ENCODE measurements around the gene MRNIP. TPM values are rescaled to one million over a fixed set of nuclear protein-coding genes. Genes with fewer than 3 reads are reported as not detected.

MRNIP gene
- total RNA-seq, 2 experiments from 2014 or later: 11.7 to 16.8 TPM

DNA sequence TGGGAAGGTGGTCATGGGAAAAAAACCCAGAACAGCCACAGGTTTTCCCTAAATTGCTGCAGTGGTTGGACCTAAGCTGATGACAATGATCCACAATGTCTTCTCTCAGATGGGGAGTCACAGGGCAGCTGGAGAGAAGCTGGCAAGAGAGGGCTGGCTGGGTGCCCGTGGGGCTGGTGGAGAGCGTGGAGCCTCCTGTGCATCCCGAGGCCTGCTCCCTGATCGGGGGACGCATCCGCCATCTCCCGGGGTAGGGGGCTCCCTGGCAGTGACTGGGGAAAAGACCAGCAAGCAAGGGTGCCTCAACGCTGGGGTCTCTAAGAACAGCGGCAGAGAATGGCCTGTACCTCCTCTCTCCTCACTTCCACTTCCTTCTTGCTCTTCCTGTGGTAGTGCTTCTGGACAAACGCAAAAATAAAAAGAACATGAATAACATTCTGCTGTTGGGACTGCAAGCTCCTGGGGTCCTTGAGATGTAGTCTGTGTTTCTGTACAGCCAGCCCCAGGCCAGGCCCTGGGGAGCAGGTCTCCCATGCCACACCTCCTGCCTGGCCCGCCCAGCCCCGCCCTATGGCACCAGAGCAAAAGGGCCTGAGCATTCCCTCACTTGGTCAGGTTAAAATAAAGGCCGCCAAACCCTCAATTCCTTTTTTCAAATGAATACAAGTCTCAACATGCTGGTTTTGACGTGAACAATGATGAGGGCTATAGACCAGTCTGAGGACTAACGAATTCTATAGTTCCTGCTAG, 7.0 kb upstream of the MRNIP start:
- no peak for DNase-seq
- no peak overlapping the region for H3K4me3 Mint-ChIP-seq
- H3K27me3 Mint-ChIP-seq: no peaks in the 10 kb centered on the region
- ChIA-PET CTCF (interaction anchor here (0.6 kb wide), 1 partner anchor 16 kb away, joined by 4 read pairs; no protein-coding TSS in a partner anchor), POLR2A (no interaction called here)
- H3K4me1 Mint-ChIP-seq: no peaks in the 10 kb centered on the region
- no peak overlapping the region for H3K27ac Mint-ChIP-seq
- H3K36me3 Mint-ChIP-seq (ENCODE audit: low read depth): peaks cover 18% of the 10 kb centered on the region
- no peaks in the 10 kb centered on the region for H3K9me3 Mint-ChIP-seq

DNA sequence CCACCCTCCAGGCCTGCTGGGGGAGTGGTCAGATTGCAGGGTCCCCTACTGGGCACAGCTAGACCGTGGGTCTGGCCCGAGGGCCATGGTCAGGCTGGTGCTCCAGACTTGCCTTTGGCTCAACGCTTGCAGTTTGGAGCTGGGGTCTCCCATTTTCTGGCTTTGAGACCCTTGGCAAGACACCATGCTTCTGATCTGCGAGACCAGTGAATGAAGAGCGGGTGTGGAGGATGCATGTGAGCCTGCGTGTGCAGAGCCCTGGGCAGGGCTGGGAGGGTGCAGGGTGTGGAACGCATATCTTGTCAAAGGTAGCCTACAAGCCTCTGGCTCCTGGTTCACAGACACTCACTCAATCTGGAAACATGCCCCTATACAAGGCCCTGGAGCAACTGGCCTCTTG, 6.1 kb upstream of the MRNIP start:
- ChIA-PET CTCF (no interaction called here), POLR2A (no interaction called here)

DNA sequence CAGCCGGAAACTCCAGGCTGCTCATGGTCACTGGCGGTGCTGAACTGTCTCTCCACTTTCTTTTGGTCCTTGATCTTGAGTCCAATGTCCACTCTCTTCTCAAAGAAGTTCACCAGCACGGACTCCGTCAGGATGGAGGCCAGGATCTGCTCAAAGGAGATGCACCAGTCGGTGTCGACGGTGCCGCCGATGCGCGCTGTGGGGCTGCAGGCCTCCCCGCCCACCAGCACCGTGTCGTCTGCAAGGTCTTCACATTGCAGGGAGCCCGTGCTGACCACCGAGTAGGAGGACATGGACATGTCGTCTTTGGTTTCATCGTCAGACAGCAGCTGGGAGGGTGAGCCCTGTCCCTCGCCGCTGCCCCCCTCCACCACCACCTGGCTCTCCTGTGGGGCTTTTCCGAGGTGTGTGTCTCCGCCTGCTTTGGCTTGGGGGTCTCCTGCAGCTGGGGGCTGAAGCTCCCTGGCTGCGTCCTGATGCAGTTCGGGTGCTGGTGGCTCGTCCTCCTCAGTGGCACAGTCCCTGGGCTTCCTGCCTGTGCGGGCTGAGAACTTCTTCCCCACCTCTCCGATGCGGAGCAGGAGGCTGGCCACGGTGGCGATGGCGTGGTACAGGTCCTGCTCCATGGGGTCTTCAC, 5.0 kb upstream of the MRNIP start:
- ChIA-PET POLR2A (no interaction called here), CTCF (no interaction called here)
- DNase-seq: no peak
- Mint-ChIP-seq H3K4me3 (no peak overlapping the region), H3K9me3 (no peaks in the 10 kb centered on the region), H3K27ac (no peak overlapping the region), H3K4me1 (peaks cover 5% of the 10 kb centered on the region), H3K36me3 (ENCODE audit: low read depth) (peaks cover 20% of the 10 kb centered on the region), H3K27me3 (no peaks in the 10 kb centered on the region)

More for the DNA sequence above, 6.1 kb upstream of the MRNIP start:
- no peak for DNase-seq
- Mint-ChIP-seq H3K27ac (no peak overlapping the region), H3K4me1 (peaks cover 5% of the 10 kb centered on the region), H3K36me3 (ENCODE audit: low read depth) (peaks cover 20% of the 10 kb centered on the region), H3K4me3 (no peak overlapping the region), H3K9me3 (no peaks in the 10 kb centered on the region), H3K27me3 (no peaks in the 10 kb centered on the region)

DNA sequence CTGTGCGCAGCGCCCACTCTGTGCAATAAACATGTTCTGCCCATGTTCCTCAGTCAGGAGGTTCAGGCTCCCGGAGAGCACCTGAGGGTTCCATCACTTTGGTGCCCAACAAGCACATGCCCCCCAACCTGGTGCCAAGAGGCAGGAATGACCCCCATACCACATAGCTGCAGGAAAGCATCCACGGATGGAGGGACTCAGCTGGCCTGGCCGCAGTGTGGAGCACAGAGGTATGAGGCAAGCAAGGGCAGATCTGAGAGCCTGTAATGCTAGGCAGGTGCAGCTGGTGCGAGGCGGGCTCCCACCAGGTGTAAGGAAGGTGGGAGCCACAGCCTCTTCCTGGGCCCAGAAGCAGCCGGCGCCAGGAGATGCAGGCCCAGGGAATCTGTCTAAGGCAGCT, 4.3 kb upstream of the MRNIP start:
- Mint-ChIP-seq H3K4me1 (peaks cover 10% of the 10 kb centered on the region), H3K27ac (no peak overlapping the region), H3K4me3 (no peak overlapping the region), H3K9me3 (no peaks in the 10 kb centered on the region), H3K27me3 (no peaks in the 10 kb centered on the region), H3K36me3 (ENCODE audit: low read depth) (peaks cover 18% of the 10 kb centered on the region)
- no peak for DNase-seq
- ChIA-PET POLR2A (no interaction called here), CTCF (no interaction called here)

DNA sequence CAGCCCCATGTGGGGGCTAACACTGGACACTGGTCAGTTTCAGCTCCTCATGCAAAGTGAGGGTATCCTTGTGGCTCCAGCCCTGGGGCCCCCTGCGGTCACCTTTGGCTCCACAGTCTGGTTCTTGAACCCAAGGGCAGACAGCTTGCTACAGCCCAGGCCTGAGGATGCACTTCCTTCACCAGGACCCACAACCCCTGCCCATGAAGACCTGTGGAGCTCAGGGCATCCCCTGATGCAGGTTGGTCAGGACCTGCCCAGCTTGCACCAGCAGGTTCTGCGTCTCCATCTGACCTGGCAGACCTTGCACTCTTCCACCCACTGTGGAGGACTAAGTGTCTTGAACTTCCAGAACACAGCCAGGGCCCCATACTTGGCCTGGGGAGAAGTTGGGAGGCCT, 3.7 kb upstream of the MRNIP start:
- DNase-seq: no peak
- no peaks in the 10 kb centered on the region for H3K9me3 Mint-ChIP-seq
- H3K27ac Mint-ChIP-seq: peak overlapping the region; percentile 13
- CTCF ChIA-PET: interaction anchor here (1.1 kb wide), 1 partner anchor 11 kb away, joined by 4 read pairs; no protein-coding TSS in a partner anchor
- peaks cover 15% of the 10 kb centered on the region for H3K4me1 Mint-ChIP-seq
- no peaks in the 10 kb centered on the region for H3K27me3 Mint-ChIP-seq
- POLR2A ChIA-PET: no interaction called here
- peaks cover 18% of the 10 kb centered on the region for H3K36me3 Mint-ChIP-seq (ENCODE audit: low read depth)
- no peak overlapping the region for H3K4me3 Mint-ChIP-seq

DNA sequence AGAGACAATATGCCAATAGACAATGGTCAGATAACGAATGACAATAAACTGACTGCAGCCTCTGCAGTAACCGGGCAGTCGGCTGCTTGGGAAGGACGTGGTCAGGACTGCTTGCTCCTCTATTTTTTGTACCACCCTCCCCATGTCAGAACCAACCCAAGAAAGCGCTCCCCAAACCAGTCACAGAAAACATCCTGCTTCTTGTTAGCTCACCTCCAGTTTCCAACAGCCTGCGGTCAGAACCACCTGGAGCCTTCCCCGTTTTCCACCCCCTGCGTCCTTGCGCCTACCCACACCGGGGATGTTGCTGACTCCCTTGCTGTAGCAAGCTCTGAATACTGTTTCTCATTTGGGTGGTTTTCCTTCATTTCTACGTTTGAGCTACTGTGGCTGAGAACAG, 1.7 kb upstream of the MRNIP start:
- Mint-ChIP-seq H3K27ac (no peak overlapping the region), H3K27me3 (no peaks in the 10 kb centered on the region), H3K9me3 (no peaks in the 10 kb centered on the region), H3K4me3 (peak overlapping the region; percentile 57), H3K4me1 (peaks cover 17% of the 10 kb centered on the region), H3K36me3 (ENCODE audit: low read depth) (peaks cover 15% of the 10 kb centered on the region)
- ChIA-PET POLR2A (no interaction called here), CTCF (no interaction called here)
- no peak for DNase-seq

DNA sequence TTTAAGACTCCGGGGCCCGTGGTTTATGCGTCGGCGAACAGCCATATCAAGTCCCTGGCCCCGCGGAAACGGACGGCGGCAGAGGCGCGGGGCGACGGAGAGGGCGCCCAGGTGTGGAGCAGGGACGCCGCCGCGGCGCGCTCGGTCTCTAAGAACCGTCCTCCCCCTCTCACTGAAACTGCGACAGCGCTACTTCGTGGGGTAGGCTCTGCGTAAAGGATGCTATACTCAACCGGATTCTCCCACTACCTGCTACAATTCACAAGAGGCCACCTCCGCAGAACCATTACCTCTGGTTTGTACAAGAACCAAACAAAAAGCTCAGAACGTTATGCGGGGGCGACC, 404 bp downstream of the MRNIP start:
- Mint-ChIP-seq H3K27ac (peak overlapping the region; percentile 91), H3K9me3 (no peaks in the 10 kb centered on the region), H3K4me3 (peak overlapping the region; percentile 89), H3K27me3 (no peaks in the 10 kb centered on the region), H3K4me1 (peaks cover 17% of the 10 kb centered on the region), H3K36me3 (ENCODE audit: low read depth) (peaks cover 8% of the 10 kb centered on the region)
- DNase-seq: peak; percentile 47
- ChIA-PET POLR2A (no interaction called here), CTCF (no interaction called here)

DNA sequence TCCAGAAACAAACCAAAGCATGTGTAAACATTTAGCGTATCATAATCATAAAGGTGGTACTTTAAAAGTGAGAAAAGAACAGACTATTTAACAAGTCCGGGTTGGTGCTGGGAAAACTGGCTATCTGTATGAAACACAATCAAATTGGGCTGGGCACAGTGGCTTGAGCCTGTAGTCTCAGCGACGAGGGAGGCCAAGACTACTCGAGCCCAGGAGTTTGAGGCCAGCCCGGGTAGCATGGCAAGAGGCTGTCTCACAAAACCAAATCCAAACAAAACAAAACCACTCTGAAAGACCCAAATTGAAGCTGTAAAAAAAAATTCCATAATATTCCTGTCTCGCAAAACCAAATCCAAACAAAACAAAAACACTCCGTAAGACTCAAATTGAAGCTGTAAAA, 4.3 kb downstream of the MRNIP start:
- Mint-ChIP-seq H3K36me3 (ENCODE audit: low read depth) (peaks cover 2% of the 10 kb centered on the region), H3K27me3 (no peaks in the 10 kb centered on the region), H3K9me3 (no peaks in the 10 kb centered on the region), H3K4me1 (peaks cover 12% of the 10 kb centered on the region), H3K27ac (no peak overlapping the region), H3K4me3 (no peak overlapping the region)
- CTCF ChIA-PET: no interaction called here
- DNase-seq: no peak
- POLR2A ChIA-PET: no interaction called here

DNA sequence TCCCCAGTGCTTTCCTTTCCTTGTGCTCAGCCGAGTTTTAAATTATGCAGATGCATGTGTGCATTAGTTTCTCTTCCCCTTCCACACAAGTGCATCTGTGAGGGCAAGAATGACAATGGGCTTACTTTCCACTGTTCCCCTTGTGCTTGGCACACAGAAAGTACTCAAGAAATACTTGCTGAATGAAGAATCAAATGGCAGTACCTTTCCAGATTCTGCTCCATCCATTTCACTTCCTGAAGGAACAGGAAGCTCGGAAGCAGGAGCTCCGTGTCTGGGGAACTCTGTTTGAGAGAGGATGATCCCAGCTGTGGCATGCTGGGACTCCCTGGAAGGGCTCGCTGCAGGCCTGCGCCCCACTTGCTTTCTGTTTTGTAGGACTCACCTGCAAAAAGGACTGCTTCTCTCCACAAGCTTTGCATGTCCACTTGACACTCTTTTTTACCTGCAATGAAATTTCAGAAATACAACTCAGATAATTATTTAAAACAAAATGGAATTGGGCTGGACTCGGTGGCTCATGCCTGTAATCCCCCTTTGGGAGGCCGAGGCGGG, 5.5 kb downstream of the MRNIP start:
- Mint-ChIP-seq H3K4me3 (no peak overlapping the region), H3K27ac (no peak overlapping the region), H3K4me1 (peaks cover 9% of the 10 kb centered on the region)

DNA sequence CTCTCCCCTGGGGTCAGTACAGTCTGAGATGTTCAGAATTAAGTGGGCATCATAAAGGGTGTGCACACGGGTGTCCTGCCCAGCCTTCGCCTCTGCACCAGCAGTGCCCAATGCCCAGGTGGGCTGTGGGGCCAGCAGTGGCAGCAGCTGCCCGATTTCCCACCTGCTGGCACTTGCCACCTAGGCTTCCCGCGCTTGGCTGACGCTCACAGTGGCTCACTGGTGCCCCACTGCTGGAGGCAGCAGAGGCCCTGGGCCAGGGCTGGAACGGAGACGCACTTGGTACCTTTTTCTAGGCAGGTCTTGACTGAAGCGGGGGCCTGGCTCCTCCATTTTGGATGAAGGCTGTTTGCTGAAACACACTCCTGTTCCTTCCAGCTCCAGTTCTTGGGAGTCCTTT, 17.0 kb downstream of the MRNIP start:
- no peak overlapping the region for H3K27ac Mint-ChIP-seq
- ChIA-PET CTCF (no interaction called here), POLR2A (no interaction called here)
- DNase-seq: no peak
- peaks cover 8% of the 10 kb centered on the region for H3K4me1 Mint-ChIP-seq
- no peak overlapping the region for H3K4me3 Mint-ChIP-seq
- H3K9me3 Mint-ChIP-seq: peaks cover 3% of the 10 kb centered on the region
- H3K27me3 Mint-ChIP-seq: no peaks in the 10 kb centered on the region
- H3K36me3 Mint-ChIP-seq (ENCODE audit: low read depth): peaks cover 33% of the 10 kb centered on the region

More for the DNA sequence above, 5.5 kb downstream of the MRNIP start:
- H3K9me3 Mint-ChIP-seq: no peaks in the 10 kb centered on the region
- CTCF ChIA-PET: no interaction called here
- POLR2A ChIA-PET: no interaction called here
- no peaks in the 10 kb centered on the region for H3K27me3 Mint-ChIP-seq
- no peak for DNase-seq
- H3K36me3 Mint-ChIP-seq (ENCODE audit: low read depth): peaks cover 2% of the 10 kb centered on the region

DNA sequence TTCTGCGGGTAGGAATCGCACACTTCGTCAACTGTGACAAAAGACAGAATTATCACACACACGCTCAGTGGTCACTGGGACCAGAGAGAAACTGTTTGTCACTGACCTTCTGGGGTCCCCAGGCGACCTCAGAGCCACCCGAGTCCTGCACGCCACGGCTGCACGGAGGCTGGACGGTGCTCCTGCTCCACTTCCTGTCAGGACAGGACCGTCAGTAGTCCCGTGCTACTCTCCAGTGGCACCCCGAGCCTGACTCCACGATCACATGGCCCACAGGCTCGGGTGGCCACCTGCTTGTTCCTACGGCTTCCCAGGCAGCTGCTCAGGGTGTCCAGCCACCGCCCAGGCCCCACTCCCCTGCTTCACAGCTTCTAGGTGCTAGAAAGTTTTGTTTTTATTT, 17.9 kb downstream of the MRNIP start:
- DNase-seq: no peak
- POLR2A ChIA-PET: no interaction called here

DNA sequence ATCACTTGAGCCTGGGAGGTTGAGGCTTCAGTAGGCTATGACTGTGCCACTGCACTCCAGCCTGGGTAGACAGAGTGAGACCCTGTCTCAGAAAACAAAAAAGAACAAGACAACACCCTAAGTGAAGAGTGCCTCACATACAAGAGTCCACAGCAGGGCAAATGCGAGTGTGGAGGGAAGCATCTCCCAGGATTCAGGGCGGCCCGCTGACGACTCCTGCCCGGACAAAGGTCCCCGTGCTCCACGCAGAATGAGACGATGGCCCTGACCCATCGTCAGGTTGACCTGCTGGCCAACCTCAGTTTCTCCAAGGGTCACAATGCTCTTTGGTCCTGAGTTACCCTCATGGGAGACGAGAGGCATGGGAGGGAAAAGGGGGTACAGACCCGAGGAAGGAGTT, 18.3 kb downstream of the MRNIP start:
- Mint-ChIP-seq H3K36me3 (ENCODE audit: low read depth) (peaks cover 34% of the 10 kb centered on the region), H3K4me3 (no peak overlapping the region), H3K4me1 (peaks cover 19% of the 10 kb centered on the region), H3K27me3 (no peaks in the 10 kb centered on the region), H3K27ac (no peak overlapping the region), H3K9me3 (peaks cover 5% of the 10 kb centered on the region)
- no peak for DNase-seq
- ChIA-PET CTCF (interaction anchor here (0.6 kb wide), 1 partner anchor 85 kb away, joined by 4 read pairs; no protein-coding TSS in a partner anchor), POLR2A (no interaction called here)

More for the DNA sequence above, 17.9 kb downstream of the MRNIP start:
- Mint-ChIP-seq H3K27me3 (no peaks in the 10 kb centered on the region), H3K9me3 (peaks cover 3% of the 10 kb centered on the region), H3K4me1 (peaks cover 16% of the 10 kb centered on the region), H3K36me3 (ENCODE audit: low read depth) (peaks cover 33% of the 10 kb centered on the region), H3K4me3 (no peak overlapping the region), H3K27ac (no peak overlapping the region)
- CTCF ChIA-PET: no interaction called here

DNA sequence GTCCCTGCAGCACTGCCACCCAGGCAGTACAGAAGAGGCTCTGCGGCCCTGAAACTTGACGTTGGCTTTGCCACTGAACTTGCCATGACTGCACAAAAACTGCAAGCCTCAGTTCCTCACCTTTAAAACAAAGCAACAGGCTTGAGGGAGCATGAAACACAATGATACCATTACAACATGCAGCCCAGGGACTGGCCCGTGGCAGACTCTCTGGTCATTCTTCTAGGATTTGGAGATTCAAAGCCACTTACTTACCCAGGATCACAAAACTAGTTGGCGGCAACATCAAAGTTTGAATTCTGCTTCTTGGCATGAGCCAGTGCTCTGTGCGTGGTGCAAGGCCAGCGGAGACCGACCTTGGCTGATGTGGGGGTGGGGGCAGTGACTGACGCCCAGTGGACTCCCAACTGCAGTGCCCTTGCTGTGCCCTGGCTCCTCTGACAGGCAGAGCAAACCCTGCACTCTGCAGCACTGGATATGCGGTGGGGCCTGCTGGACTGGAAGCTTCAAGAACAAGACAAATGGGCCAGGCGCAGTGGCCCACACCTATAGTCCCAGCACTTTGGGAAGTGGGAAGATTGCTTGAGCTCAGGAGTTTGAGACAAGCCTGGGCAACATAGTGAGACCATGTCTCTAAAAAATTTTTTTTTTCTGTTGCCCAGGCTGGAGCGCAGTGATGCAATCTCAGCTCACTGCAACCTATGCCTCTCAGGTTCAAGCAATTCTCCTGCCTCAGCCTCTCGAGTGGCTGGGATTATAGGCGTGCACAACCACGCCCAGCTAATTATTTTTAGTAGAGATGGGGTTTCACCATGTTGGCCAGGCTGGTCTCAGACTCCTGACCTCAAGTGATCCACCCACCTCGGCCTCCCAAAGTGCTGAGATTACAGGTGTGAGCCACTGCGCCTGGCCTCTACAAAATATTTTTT, 19.0 kb downstream of the MRNIP start:
- ChIA-PET POLR2A (no interaction called here), CTCF (interaction anchor here (0.6 kb wide), 1 partner anchor 84 kb away, joined by 4 read pairs; no protein-coding TSS in a partner anchor)
- no peak for DNase-seq
- no peaks in the 10 kb centered on the region for H3K27me3 Mint-ChIP-seq
- peaks cover 2% of the 10 kb centered on the region for H3K9me3 Mint-ChIP-seq
- peaks cover 19% of the 10 kb centered on the region for H3K4me1 Mint-ChIP-seq
- peaks cover 31% of the 10 kb centered on the region for H3K36me3 Mint-ChIP-seq (ENCODE audit: low read depth)
- H3K27ac Mint-ChIP-seq: no peak overlapping the region
- no peak overlapping the region for H3K4me3 Mint-ChIP-seq
